ENCODE measurements around the gene LNPEP. TPM values are rescaled to one million over a fixed set of nuclear protein-coding genes. Genes with fewer than 3 reads are reported as not detected.

Gene LNPEP
- total RNA-seq, 1 donor from 2014 or later, result 29.1 TPM

Other genes starting within 250 kb of the LNPEP start
- 63.6 and 76.6 TPM in 2 replicates for gene ERAP1, start 128.1 kb upstream of the LNPEP start, total RNA-seq
- gene ERAP2, start 59.6 kb upstream of the LNPEP start, total RNA-seq, result 5.6 and 12.3 TPM in 2 replicates
- not detected in 2 replicates for gene LIX1, start 206.5 kb downstream of the LNPEP start, total RNA-seq
- gene RIOK2, start 247.2 kb downstream of the LNPEP start, total RNA-seq, result 28.1 and 29.4 TPM in 2 replicates